PFSK-1 (cell line): ENCODE measurements around the gene COL13A1.

Source experiments
- FOXP2 ChIP-seq: optimal IDR thresholded peaks from 2 replicates; pipeline ENCODE3; 2011; ENCODE audit warnings: borderline replicate concordance, control low read depth, inconsistent platforms; ENCODE audit not compliant: insufficient read depth; ENCODE audit errors: extremely low read length, extremely low read depth
- POLR2AphosphoS5 ChIP-seq: IDR thresholded peaks from 2 replicates; pipeline ENCODE4 v1.6.1; 2012; ENCODE audit warnings: low read depth, mild to moderate bottlenecking, control low read depth, low read length, moderate library complexity
- REST ChIP-seq, 2 experiments: IDR thresholded peaks; 2 replicates each; pipeline versions ENCODE4 v1.6.1 to v1.8.0; 2011 to 2012; ENCODE audit warnings: low read depth in 2 of 2, low read length in 2 of 2, control low read depth in 1 of 2, inconsistent platforms in 1 of 2, mild to moderate bottlenecking in 1 of 2, moderate library complexity in 1 of 2; ENCODE audit not compliant: insufficient read depth in 1 of 2
- SIN3A ChIP-seq: IDR thresholded peaks from 2 replicates; pipeline ENCODE4 v1.6.1; 2012; ENCODE audit warnings: mild to moderate bottlenecking, low read length, moderate library complexity, borderline replicate concordance; ENCODE audit not compliant: insufficient read depth
- TAF1 ChIP-seq: IDR thresholded peaks from 2 replicates; pipeline ENCODE4 v1.6.1; 2012; ENCODE audit warnings: low read length, control low read depth, borderline replicate concordance; ENCODE audit not compliant: insufficient read depth

The COL13A1 gene

GRCh38 chr10:69757553-69758309, 44.0 kb upstream of the COL13A1 start:
- TF ChIP-seq REST (IDR thresholded peaks at IDR 0.05; ENCODE audit: insufficient read depth in 1 of 2, low read depth in 2 of 2, low read length in 2 of 2) (no peak; a peak in 1 of 4 replicates), TAF1 (peak; percentile 68; the same call in 1 of the 2 replicates), FOXP2 (peak; percentile 53), POLR2AphosphoS5 (peak; percentile 44), SIN3A (0 out of 2 replicates have a peak, but pooled peaks have one; percentile 35)

- TF ChIP-seq SIN3A = 0 out of 2 replicates have a peak, but pooled peaks have one; percentile 3
- TF ChIP-seq REST (IDR thresholded peaks at IDR 0.05; ENCODE audit: insufficient read depth in 1 of 2, low read depth in 2 of 2, low read length in 2 of 2) = no peak
- TF ChIP-seq FOXP2 = no peak
Measured at GRCh38 chr10:69758310-69758728, 43.4 kb upstream of the COL13A1 start.

- TF ChIP-seq FOXP2 (no peak), REST (IDR thresholded peaks at IDR 0.05; ENCODE audit: insufficient read depth in 1 of 2, low read depth in 2 of 2, low read length in 2 of 2) (no peak), SIN3A (no peak), TAF1 (no peak), POLR2AphosphoS5 (no peak)
Measured at GRCh38 chr10:69759641-69760040, 42.1 kb upstream of the COL13A1 start.

GRCh38 chr10:69760072-69760471, 41.6 kb upstream of the COL13A1 start:
- no peak for TF ChIP-seq REST (IDR thresholded peaks at IDR 0.05; ENCODE audit: insufficient read depth in 1 of 2, low read depth in 2 of 2, low read length in 2 of 2)
- no peak for TF ChIP-seq POLR2AphosphoS5
- TF ChIP-seq SIN3A = no peak
- TF ChIP-seq FOXP2 = no peak
- no peak for TF ChIP-seq TAF1
